ENCODE results near the gene FRAS1.
"Not testable (repeated sequence)": the region's sequence is repeated elsewhere in the genome, so short reads cannot be mapped to it uniquely, and the experiment has no call there.

Gene FRAS1

DNA sequence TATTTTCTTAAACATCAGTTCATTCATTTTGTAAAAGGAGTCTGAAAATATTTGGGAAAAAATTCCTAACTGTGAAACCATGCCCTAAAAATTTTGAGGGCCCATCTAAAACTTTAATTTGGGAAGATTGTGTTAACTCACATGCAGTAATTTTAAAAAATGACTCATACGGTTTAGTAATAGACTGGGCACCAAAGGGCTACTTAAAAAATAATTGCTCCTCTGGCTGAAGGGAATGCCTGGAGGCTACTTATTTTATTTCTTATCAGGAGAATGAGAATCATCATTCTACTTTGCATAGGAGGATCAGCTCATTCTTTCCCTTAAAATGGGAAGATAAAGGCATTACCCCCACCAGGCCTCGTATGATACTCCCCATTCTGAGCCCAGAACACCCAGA lies 271.5 kb downstream of the FRAS1 start:
- DNase-seq (ENCODE audit: low read depth); H3K9me3 ChIP-seq (ENCODE audit: control insufficient read depth, low read length); H3K4me1 ChIP-seq (ENCODE audit: control insufficient read depth, insufficient read depth, low read length); H3K27me3 ChIP-seq (replicated peaks; ENCODE audit: control insufficient read depth, insufficient read depth, low read length); H3K4me3 ChIP-seq (ENCODE audit: low read length); H3K36me3 ChIP-seq (ENCODE audit: control insufficient read depth, insufficient read depth, low read length, severe bottlenecking); H3K9ac ChIP-seq (ENCODE audit: low read length): not testable (repeated sequence)

DNA sequence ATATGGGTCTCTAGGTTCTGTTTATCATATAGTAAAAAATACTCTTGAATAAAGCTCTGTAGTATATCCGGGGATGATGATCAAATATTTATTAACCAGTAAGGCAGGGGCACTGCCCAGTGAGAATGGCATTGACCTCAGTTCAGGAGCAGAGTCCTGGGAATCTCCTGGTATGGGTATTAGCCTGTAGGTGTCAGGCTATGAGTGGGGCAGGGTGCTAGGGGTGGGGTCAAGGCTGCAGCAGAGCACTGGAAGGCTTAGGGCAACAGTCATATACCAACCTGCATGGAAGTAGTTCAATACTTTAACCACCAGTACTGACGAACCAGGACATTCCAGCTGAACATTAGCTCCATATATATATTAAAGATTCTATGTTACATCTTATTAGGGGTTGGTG lies 274.1 kb downstream of the FRAS1 start:
- no peak overlapping the region for H3K9ac ChIP-seq (ENCODE audit: low read length)
- no peaks in the 10 kb centered on the region for H3K9me3 ChIP-seq (ENCODE audit: control insufficient read depth, low read length)

DNA sequence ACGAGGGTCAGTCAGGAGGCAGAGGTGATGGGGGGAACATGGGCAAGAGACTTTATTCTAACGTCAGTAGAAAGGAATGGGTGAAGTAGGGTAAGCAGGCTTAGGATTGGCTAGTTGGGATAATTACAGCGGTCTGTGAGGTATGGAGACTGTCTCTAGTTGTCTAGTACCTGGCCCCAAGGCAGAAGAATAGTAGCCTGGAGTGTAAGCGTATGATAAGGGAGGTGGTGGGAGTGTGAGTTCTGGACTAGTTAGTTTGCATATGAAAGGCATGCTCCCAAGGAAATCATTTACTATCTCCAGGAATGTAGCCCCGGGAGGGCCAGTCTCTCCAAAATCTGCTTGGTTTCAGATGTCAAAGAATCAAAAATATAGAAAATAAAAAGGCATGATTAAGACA lies 274.8 kb downstream of the FRAS1 start:
- Histone ChIP-seq H3K36me3 (ENCODE audit: control insufficient read depth, insufficient read depth, low read length, severe bottlenecking) (no peaks in the 10 kb centered on the region), H3K27me3 (replicated peaks; ENCODE audit: control insufficient read depth, insufficient read depth, low read length) (no peaks in the 10 kb centered on the region), H3K9me3 (ENCODE audit: control insufficient read depth, low read length) (no peaks in the 10 kb centered on the region), H3K4me1 (ENCODE audit: control insufficient read depth, insufficient read depth, low read length) (peaks cover 18% of the 10 kb centered on the region), H3K4me3 (ENCODE audit: low read length) (no peak overlapping the region), H3K9ac (ENCODE audit: low read length) (no peak overlapping the region)
- no peak for DNase-seq (ENCODE audit: low read depth)

More for the DNA sequence above, 274.1 kb downstream of the FRAS1 start:
- DNase-seq (ENCODE audit: low read depth): no peak
- H3K4me1 ChIP-seq (ENCODE audit: control insufficient read depth, insufficient read depth, low read length): peaks cover 11% of the 10 kb centered on the region
- no peaks in the 10 kb centered on the region for H3K36me3 ChIP-seq (ENCODE audit: control insufficient read depth, insufficient read depth, low read length, severe bottlenecking)
- H3K27me3 ChIP-seq (replicated peaks; ENCODE audit: control insufficient read depth, insufficient read depth, low read length): no peaks in the 10 kb centered on the region
- no peak overlapping the region for H3K4me3 ChIP-seq (ENCODE audit: low read length)

DNA sequence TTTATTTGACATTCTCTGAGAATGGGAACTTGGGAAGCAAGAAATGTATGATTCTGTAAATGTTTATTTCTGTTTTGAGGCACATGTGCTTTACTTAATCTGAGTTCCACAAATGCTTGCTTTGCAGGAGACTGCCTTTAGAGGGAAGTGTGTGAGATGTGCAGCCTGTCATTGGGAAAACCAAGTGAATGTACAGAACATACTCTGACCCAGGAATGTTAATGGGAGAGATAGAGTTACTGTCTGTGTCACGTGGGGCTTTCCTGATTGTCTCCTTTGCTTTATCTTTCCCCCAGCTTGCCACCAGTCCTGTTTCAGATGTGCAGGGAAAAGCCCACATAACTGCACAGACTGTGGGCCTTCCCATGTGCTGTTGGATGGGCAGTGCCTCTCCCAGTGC lies 275.9 kb downstream of the FRAS1 start:
- Histone ChIP-seq H3K4me1 (ENCODE audit: control insufficient read depth, insufficient read depth, low read length) (peaks cover 20% of the 10 kb centered on the region), H3K36me3 (ENCODE audit: control insufficient read depth, insufficient read depth, low read length, severe bottlenecking) (no peaks in the 10 kb centered on the region), H3K4me3 (ENCODE audit: low read length) (no peak overlapping the region), H3K9me3 (ENCODE audit: control insufficient read depth, low read length) (no peaks in the 10 kb centered on the region), H3K9ac (ENCODE audit: low read length) (no peak overlapping the region), H3K27me3 (replicated peaks; ENCODE audit: control insufficient read depth, insufficient read depth, low read length) (no peaks in the 10 kb centered on the region)
- peak; percentile 31 for DNase-seq (ENCODE audit: low read depth)

DNA sequence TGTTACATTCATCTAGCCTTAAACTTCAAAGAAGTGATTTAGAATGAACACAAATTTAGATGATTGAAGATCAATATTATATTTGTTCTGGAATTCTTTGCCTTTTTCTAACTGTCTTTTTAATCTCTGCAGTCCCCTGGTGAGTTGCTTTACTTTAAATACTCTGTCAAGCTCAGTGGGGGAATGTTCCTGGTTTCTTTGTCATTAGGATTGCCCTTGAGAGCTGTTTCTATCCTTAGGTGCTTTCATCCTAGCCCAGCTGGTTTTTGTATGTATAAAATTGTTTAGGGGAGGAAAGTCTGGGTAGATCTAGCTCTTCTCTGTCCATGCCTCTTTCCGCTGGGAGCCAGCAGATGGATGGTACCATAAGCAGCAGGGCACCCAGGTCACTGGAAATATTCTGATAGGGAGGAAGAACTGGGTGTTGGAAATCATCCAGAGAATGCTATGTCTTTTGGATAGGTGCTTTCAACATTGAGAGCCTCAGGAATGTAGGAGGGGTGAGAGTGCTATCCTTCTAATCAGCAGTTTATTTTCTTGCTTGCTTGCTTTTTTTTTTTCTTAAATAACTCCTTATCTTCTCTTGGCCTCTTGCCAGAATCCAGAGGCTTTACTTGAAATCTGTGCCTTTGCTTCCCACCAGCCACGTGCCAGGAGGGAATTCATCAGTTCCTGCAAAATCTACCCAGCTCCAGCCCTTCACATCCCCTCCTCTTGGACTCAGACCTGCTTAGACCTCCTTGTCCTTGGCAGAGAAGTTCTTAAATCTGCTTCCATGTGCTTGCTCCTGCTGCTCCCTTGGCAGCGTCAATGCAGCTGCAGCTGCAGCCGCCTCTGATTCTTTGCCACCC lies 279.2 kb downstream of the FRAS1 start:
- no peaks in the 10 kb centered on the region for H3K9me3 ChIP-seq (ENCODE audit: control insufficient read depth, low read length)
- peak; percentile 24 for DNase-seq (ENCODE audit: low read depth)
- no peaks in the 10 kb centered on the region for H3K36me3 ChIP-seq (ENCODE audit: control insufficient read depth, insufficient read depth, low read length, severe bottlenecking)
- H3K9ac ChIP-seq (ENCODE audit: low read length): no peak overlapping the region
- no peak overlapping the region for H3K4me3 ChIP-seq (ENCODE audit: low read length)
- no peaks in the 10 kb centered on the region for H3K27me3 ChIP-seq (replicated peaks; ENCODE audit: control insufficient read depth, insufficient read depth, low read length)
- H3K4me1 ChIP-seq (ENCODE audit: control insufficient read depth, insufficient read depth, low read length): peaks cover 13% of the 10 kb centered on the region

DNA sequence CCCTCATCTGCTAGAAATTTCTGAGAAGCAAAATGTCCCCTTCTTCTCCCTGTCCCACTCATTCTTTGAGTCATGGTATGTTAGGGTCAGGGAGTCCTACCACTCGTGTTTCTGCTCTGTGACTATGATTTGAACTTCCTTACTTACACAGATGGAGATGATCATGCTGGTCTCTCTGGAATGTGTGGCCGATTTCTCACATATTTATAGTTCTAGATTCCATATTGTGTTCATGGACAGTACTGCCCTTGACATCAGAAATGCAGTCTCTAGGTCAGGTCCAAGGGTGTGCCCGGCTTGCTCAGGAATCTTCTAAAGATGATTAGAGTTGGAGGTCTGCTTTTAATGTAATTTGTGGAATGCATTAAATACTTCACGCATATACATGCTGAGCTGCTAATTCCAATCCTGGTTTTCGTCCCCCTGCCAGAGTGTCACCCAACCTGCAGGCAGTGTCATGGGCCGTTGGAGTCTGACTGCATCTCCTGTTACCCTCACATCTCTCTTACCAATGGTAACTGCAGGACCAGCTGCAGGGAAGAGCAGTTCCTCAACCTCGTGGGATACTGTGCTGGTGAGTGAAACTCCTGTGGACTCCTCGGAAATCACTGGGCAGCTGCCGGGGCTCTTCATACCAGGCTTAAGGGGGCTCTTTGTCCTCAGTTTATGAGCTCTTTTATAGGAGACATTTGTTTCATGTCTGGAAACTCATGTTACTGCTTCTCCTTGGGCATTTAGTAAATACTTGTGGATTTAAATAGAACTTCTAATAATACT lies 280.3 kb downstream of the FRAS1 start:
- DNase-seq (ENCODE audit: low read depth): peak; percentile 32
- H3K36me3 ChIP-seq (ENCODE audit: control insufficient read depth, insufficient read depth, low read length, severe bottlenecking): no peaks in the 10 kb centered on the region
- no peaks in the 10 kb centered on the region for H3K9me3 ChIP-seq (ENCODE audit: control insufficient read depth, low read length)
- H3K4me3 ChIP-seq (ENCODE audit: low read length): no peak overlapping the region
- H3K9ac ChIP-seq (ENCODE audit: low read length): no peak overlapping the region
- H3K27me3 ChIP-seq (replicated peaks; ENCODE audit: control insufficient read depth, insufficient read depth, low read length): no peaks in the 10 kb centered on the region
- H3K4me1 ChIP-seq (ENCODE audit: control insufficient read depth, insufficient read depth, low read length): peaks cover 13% of the 10 kb centered on the region

DNA sequence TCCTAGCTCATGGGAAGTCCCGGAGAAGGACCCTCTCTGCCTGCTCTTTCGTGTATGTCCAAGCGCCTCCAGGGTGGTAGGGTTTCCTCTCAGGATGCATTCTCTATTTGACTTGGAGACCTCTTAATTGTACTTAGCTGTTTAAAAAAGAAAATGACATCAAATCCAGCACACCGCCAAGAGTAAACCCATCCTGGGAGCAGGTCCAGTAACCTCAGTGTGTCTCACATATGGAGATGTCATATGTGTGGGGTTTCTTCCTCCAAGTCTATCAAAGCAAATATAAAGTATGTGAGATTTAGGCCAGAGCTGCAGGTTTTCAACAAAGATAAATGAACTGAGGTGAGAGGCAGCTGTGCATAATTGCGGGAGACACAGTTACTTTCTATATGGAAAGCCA lies 285.0 kb downstream of the FRAS1 start:
- no peak for DNase-seq (ENCODE audit: low read depth)
- peaks cover 6% of the 10 kb centered on the region for H3K9me3 ChIP-seq (ENCODE audit: control insufficient read depth, low read length)
- H3K4me1 ChIP-seq (ENCODE audit: control insufficient read depth, insufficient read depth, low read length): peaks cover 1% of the 10 kb centered on the region
- H3K27me3 ChIP-seq (replicated peaks; ENCODE audit: control insufficient read depth, insufficient read depth, low read length): no peaks in the 10 kb centered on the region
- no peak overlapping the region for H3K9ac ChIP-seq (ENCODE audit: low read length)
- H3K36me3 ChIP-seq (ENCODE audit: control insufficient read depth, insufficient read depth, low read length, severe bottlenecking): no peaks in the 10 kb centered on the region
- no peak overlapping the region for H3K4me3 ChIP-seq (ENCODE audit: low read length)

DNA sequence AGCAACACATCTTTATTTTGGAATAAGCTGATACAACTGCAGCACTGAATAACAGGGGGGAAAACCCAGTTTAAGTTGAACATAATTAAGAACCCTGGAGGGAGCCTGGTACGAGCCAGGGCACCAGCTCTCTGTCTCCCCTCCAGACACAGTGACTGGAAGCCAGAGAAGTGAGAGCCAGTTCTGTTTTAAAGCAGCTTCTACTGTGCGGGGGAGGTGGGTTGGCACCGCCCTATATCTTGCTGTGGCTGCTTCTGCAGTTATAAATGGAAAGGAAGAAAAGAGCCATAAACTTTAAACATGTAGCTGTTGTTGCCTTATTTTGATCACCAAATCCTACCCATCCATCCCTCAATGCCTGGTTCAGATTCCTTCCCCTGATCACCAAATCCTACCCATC lies 286.6 kb downstream of the FRAS1 start:
- no peaks in the 10 kb centered on the region for H3K36me3 ChIP-seq (ENCODE audit: control insufficient read depth, insufficient read depth, low read length, severe bottlenecking)
- no peak overlapping the region for H3K4me3 ChIP-seq (ENCODE audit: low read length)
- no peak overlapping the region for H3K9ac ChIP-seq (ENCODE audit: low read length)
- DNase-seq (ENCODE audit: low read depth): no peak
- no peaks in the 10 kb centered on the region for H3K27me3 ChIP-seq (replicated peaks; ENCODE audit: control insufficient read depth, insufficient read depth, low read length)
- H3K4me1 ChIP-seq (ENCODE audit: control insufficient read depth, insufficient read depth, low read length): no peaks in the 10 kb centered on the region
- peaks cover 6% of the 10 kb centered on the region for H3K9me3 ChIP-seq (ENCODE audit: control insufficient read depth, low read length)

DNA sequence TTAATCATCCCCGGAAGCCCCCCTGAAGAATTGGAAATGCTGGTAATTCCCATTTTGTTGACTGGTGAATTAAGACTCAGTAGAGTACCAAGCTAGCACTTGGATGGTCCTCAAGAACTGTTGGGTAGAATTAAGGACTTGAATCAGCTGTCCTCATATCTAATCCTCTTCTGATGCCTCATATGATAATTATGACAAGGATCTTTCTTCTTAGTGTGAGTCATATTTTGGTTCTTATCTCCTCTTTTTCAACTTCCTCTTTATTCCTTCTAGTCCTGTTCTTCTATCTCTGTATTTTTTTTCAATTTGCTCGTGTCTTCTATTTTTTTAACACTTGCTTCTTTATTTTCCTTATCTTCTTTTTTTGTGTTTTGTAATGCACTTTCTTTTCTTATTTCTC lies 288.1 kb downstream of the FRAS1 start:
- H3K4me3 ChIP-seq (ENCODE audit: low read length): no peak overlapping the region
- no peak overlapping the region for H3K9ac ChIP-seq (ENCODE audit: low read length)
- no peak for DNase-seq (ENCODE audit: low read depth)
- peaks cover 6% of the 10 kb centered on the region for H3K9me3 ChIP-seq (ENCODE audit: control insufficient read depth, low read length)
- no peaks in the 10 kb centered on the region for H3K36me3 ChIP-seq (ENCODE audit: control insufficient read depth, insufficient read depth, low read length, severe bottlenecking)
- H3K4me1 ChIP-seq (ENCODE audit: control insufficient read depth, insufficient read depth, low read length): no peaks in the 10 kb centered on the region
- H3K27me3 ChIP-seq (replicated peaks; ENCODE audit: control insufficient read depth, insufficient read depth, low read length): no peaks in the 10 kb centered on the region

DNA sequence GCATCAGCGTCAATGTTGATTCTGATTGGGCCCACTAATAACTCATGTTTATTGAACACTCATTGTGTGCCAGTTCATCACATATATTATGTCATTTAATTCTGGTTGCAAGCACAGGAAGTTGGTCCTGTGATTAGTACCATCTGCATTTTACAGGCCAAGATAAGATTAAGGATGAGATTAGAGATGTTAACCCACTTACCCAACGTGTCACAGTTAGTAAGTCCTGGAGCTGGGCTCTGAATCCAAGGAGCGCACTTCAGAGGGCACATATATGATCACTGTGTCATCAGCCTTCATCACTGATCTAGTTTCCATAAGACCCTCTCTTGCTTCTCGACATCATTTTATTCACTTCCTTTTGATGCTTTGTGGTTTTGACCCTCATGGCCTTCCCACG lies 289.1 kb downstream of the FRAS1 start:
- Histone ChIP-seq H3K9me3 (ENCODE audit: control insufficient read depth, low read length) (peaks cover 6% of the 10 kb centered on the region), H3K27me3 (replicated peaks; ENCODE audit: control insufficient read depth, insufficient read depth, low read length) (no peaks in the 10 kb centered on the region), H3K36me3 (ENCODE audit: control insufficient read depth, insufficient read depth, low read length, severe bottlenecking) (no peaks in the 10 kb centered on the region), H3K4me1 (ENCODE audit: control insufficient read depth, insufficient read depth, low read length) (no peaks in the 10 kb centered on the region), H3K9ac (ENCODE audit: low read length) (no peak overlapping the region), H3K4me3 (ENCODE audit: low read length) (no peak overlapping the region)
- no peak for DNase-seq (ENCODE audit: low read depth)

DNA sequence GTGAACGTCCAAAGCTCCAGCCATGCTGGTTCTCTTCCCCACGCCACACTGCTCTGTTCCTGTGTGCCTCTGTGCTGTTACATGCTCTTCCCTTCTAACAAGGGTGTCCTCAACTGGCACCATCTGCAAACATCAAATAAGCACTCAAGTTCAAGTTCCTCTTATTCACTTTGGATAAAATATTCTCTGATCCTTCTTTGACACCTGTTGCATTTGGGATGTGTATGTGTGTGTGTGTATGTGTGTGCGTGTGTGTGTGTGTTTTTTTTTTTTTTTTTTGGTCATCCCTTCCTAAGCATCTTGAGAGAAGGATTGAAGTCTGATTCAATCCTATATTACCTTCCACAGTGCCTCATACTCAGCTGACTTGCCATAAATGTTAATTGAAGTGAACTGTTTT lies 290.4 kb downstream of the FRAS1 start:
- no peak for DNase-seq (ENCODE audit: low read depth)
- Histone ChIP-seq H3K9ac (ENCODE audit: low read length) (no peak overlapping the region), H3K9me3 (ENCODE audit: control insufficient read depth, low read length) (peaks cover 6% of the 10 kb centered on the region), H3K4me3 (ENCODE audit: low read length) (no peak overlapping the region), H3K36me3 (ENCODE audit: control insufficient read depth, insufficient read depth, low read length, severe bottlenecking) (no peaks in the 10 kb centered on the region), H3K27me3 (replicated peaks; ENCODE audit: control insufficient read depth, insufficient read depth, low read length) (no peaks in the 10 kb centered on the region), H3K4me1 (ENCODE audit: control insufficient read depth, insufficient read depth, low read length) (no peaks in the 10 kb centered on the region)

All from adipocyte (in vitro differentiated cells).